Esophagus squamous epithelium (tissue), 4 donors: ENCODE data around the gene PML.

Experiments
- CTCF ChIP-seq, 6 experiments: fragments of 450-650 bp in 4 of 6; fragments of 200-600 bp in 2 of 6; sonication (generic) in 2 of 6; IDR thresholded peaks; one replicate each; pipeline ENCODE4 v1.5.1; 2016 to 2019; ENCODE audit warnings: antibody characterized with exemption in 6 of 6, mild to moderate bottlenecking in 4 of 6, moderate library complexity in 4 of 6
- POLR2A ChIP-seq, 4 donors: fragments of 450-650 bp; IDR thresholded peaks; one replicate each; pipeline ENCODE4 v1.6.1; 2017; ENCODE audit warnings: antibody characterized with exemption in 4 of 4, mild to moderate bottlenecking in 4 of 4, moderate library complexity in 3 of 4

- no peak for TF ChIP-seq CTCF (IDR thresholded peaks at IDR 0.05)
- no peak for TF ChIP-seq POLR2A (IDR thresholded peaks at IDR 0.05)
These were observed 65.7 kb downstream of the PML start for GRCh38 chr15:74060251-74060650.
